NCI-H226 (cell line): ENCODE data around the gene P2RX2.

Source experiments
- DNase-seq: peaks from one replicate; pipeline ENCODE4 v3.0.0-alpha.2; 2015

The P2RX2 gene

DNA sequence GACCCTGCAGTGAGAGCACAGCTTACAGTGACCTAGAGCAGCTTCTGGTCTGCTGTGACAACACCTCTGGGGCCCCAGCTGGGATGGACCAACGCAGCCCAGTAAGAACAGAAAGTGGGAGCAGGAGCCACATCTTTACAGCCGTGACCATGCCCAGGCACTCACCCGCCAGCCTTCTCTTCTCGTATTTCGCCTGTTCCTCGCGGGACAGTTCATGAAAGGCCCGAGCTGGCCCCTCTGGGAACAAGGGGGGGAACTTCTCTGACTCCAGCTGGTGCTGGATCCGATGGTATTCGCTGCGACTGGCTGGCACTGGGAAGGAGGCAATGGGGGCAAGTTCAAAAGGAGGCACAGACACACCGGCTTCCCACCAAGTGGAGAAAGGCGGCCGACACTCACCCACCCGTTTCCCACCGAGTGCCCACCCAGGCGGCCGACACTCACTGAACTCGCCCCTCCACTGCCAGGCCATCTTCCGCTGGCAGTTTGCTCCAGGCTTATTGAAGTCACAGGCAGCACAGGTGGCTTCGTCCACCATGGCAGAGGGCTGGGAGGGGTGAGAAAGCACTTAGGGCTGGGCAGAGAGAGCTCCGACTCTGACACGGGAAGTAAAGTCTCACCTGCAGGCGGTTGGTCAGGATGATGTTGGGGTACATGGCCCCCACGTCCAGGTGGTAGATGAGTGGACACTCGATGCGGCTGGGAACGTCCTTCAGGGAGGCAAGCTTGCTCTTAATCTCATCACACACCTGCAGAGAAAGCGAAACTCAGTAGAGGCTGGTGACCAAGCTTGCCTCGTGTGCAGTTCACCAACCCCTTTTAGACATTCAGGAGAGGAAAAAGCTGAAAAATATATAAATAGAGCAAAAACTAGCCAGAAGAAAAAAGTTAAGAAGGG, 49.9 kb downstream of the P2RX2 start:
- DNase-seq: no peak

DNA sequence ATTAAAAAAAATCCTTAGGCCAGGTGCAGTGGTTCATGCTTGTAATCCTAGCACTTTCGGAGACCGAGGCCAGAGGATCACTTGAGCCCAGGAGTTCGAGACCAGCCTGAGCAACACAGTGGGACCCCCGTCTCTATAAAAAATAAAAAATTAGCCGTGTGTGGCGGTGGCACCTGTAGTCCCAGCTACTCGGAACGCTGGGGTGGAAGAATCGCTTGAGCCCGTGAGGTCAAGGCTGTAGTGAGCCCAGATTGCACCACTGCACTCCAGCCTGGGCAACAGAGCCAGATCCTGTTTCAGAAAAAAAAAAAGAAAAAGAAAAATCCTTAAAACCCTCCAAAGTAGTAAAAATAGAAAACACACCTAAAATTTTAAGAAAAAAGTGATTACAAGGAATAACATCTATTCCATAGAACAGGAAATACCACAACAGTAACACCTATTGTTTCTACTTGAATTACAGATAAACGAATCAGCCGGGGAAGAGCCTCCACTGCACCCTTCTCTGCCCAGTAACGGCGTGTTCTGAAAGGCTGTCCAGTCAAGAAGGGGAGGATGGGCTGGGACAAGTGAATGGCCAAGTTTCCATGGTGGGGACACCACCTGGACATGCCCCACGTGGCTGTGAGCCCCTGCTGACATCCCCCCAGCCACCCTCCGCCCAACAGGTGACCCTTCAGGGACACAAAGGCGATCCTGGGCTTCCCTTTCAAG, 50.7 kb downstream of the P2RX2 start:
- DNase-seq: no peak
